Measurements from ENCODE around the gene SRA1. TPM values are rescaled to one million over a fixed set of nuclear protein-coding genes. Genes with fewer than 3 reads are reported as not detected.

SRA1 gene
- total and polyA plus RNA-seq, 2 of the 13 experiments (the other 11 are each of a cell fraction or from before 2014, with no cell fraction given), result 14.2 to 32.8 TPM

GRCh38 chr5:140557136-140557805 lies at the start of gene SRA1 (continued):
- TF ChIP-seq PRDM15 (CRISPR knock-in tag; IDR thresholded peaks at IDR 0.05) (peak; percentile 96), CHCHD3 (CRISPR knock-in tag; IDR thresholded peaks at IDR 0.05) (peak; percentile 77), TRAFD1 (CRISPR knock-in tag; IDR thresholded peaks at IDR 0.05; ENCODE audit: borderline replicate concordance) (no peak; the same call in 1 of the 2 replicates), ZNF501 (CRISPR knock-in tag; IDR thresholded peaks at IDR 0.05) (peak; percentile 95), TRIM24 (CRISPR knock-in tag; IDR thresholded peaks at IDR 0.05) (no peak), ZC3H13 (CRISPR knock-in tag; IDR thresholded peaks at IDR 0.05) (peak; percentile 88), ZNF83 (CRISPR knock-in tag; IDR thresholded peaks at IDR 0.05; ENCODE audit: borderline replicate concordance) (no peak), CERS6 (CRISPR knock-in tag; IDR thresholded peaks at IDR 0.05) (no peak), ZFP36L2 (CRISPR knock-in tag; IDR thresholded peaks at IDR 0.05) (no peak), MED1 (CRISPR knock-in tag; IDR thresholded peaks at IDR 0.05) (peak; percentile 79), RFX3 (CRISPR knock-in tag; IDR thresholded peaks at IDR 0.05) (no peak), ZNF264 (CRISPR knock-in tag; IDR thresholded peaks at IDR 0.05) (peak; percentile 24; the same call in 1 of the 2 replicates), MLX (CRISPR knock-in tag; IDR thresholded peaks at IDR 0.05) (no peak; the same call in 1 of the 2 replicates), NFKB2 (CRISPR knock-in tag; IDR thresholded peaks at IDR 0.05; ENCODE audit: borderline replicate concordance) (peak; percentile 79; the same call in 1 of the 2 replicates), SP1 (IDR thresholded peaks at IDR 0.05) (no peak), SP1 (CRISPR knock-in tag; IDR thresholded peaks at IDR 0.05) (peak; percentile 87), ARNT (IDR thresholded peaks at IDR 0.05) (no peak), CCAR2 (optimal IDR thresholded peaks at IDR 0.05; ENCODE audit: low read depth, low read length) (no peak), ZNF281 (CRISPR knock-in tag; IDR thresholded peaks at IDR 0.05; ENCODE audit: borderline replicate concordance) (peak; percentile 41; the same call in 1 of the 2 replicates), ZNF430 (CRISPR knock-in tag; IDR thresholded peaks at IDR 0.05) (peak; percentile 80; the same call in 1 of the 2 replicates), ZNF326 (CRISPR knock-in tag; IDR thresholded peaks at IDR 0.05; ENCODE audit: borderline replicate concordance) (no peak)

Measured in HepG2 (cell line).